Loucy (cell line): ENCODE measurements around the gene U2AF2.

Experiments used
- CTCF ChIP-seq: fragments of 200-600 bp; sonication (generic); conservative IDR thresholded peaks from 2 replicates; pipeline ENCODE4 v1.5.1; 2014; ENCODE audit warnings: mild to moderate bottlenecking, antibody characterized with exemption, low read length
- EZH2phosphoT487 ChIP-seq: fragments of 200-600 bp; IDR thresholded peaks from 2 replicates; pipeline ENCODE4 v1.6.1; 2018; ENCODE audit warnings: antibody characterized with exemption, mild to moderate bottlenecking, moderate library complexity, borderline replicate concordance

DNA sequence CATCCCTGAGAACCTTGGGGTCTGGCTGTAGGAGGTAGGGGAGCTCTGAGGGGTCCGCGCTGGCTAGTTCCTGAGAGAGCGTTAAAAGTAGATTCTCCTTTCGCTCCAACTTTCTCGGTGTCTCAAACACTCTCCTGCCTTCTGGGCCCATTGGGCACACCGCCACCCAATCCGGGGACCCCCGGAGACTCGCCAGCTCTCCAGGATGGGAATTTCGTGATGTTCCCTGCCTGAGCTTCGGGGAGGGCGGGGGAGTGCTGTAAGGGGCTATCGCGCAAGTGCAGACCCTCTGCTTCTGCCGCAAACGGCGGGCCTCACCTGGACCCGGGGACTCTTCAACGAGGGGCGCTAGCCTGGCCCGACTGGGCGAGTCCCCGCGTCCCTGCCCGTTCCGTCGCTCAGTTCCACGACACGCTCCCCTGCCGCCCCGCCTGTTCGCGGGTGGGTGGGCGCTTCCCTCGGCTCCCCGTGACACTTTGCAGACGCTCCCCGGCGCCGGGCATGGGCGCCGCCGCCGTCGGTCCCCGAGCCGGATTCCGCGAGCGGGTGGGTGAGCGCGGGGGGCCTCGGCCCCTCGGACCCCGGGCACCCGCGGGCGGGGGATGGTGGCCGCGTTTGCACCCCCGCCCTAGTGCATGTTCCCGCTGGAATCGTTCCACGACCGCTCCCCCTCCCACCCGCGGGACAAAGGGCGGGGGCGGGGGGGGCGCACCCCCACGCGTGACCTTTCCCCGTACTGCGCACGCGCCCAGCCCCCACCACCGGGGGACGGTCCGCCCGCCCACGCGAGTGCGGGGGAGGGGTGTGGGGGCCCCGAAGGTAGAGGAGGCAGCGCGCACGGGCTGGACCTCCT lies 6.9 kb upstream of the U2AF2 start, which contains the start of gene CCDC106:
- TF ChIP-seq CTCF (no peak), EZH2phosphoT487 (no peak)
